ENCODE results near the gene SGCD.
"Not testable (repeated sequence)": the region's sequence is repeated elsewhere in the genome, so short reads cannot be mapped to it uniquely, and the experiment has no call there.

The SGCD gene

GRCh38 chr5:156664832-156665231, 337.9 kb downstream of the SGCD start:
- not testable (repeated sequence) for H3K36me3 ChIP-seq (ENCODE audit: control insufficient read depth, insufficient read depth, low read length); DNase-seq; H3K27ac ChIP-seq (ENCODE audit: insufficient read depth, low read length, poor library complexity, severe bottlenecking); H3K27me3 ChIP-seq (replicated peaks; ENCODE audit: control insufficient read depth, insufficient read depth, low read length, poor library complexity, severe bottlenecking); H3K4me1 ChIP-seq (ENCODE audit: control insufficient read depth, insufficient read depth, low read length, poor library complexity, severe bottlenecking); H3K4me3 ChIP-seq (ENCODE audit: insufficient read depth, low read depth, low read length, poor library complexity, severe bottlenecking); H3K9me3 ChIP-seq (ENCODE audit: control insufficient read depth, low read length)

GRCh38 chr5:156666686-156667085, 339.7 kb downstream of the SGCD start:
- H3K4me3 ChIP-seq (ENCODE audit: insufficient read depth, low read depth, low read length, poor library complexity, severe bottlenecking); DNase-seq; H3K36me3 ChIP-seq (ENCODE audit: control insufficient read depth, insufficient read depth, low read length); H3K9me3 ChIP-seq (ENCODE audit: control insufficient read depth, low read length); H3K27ac ChIP-seq (ENCODE audit: insufficient read depth, low read length, poor library complexity, severe bottlenecking); H3K27me3 ChIP-seq (replicated peaks; ENCODE audit: control insufficient read depth, insufficient read depth, low read length, poor library complexity, severe bottlenecking); H3K4me1 ChIP-seq (ENCODE audit: control insufficient read depth, insufficient read depth, low read length, poor library complexity, severe bottlenecking): not testable (repeated sequence)

- no peaks in the 10 kb centered on the region for H3K4me1 ChIP-seq (ENCODE audit: control insufficient read depth, insufficient read depth, low read length, poor library complexity, severe bottlenecking)
- H3K9me3 ChIP-seq (ENCODE audit: control insufficient read depth, low read length), result no peaks in the 10 kb centered on the region
- no peak overlapping the region for H3K27ac ChIP-seq (ENCODE audit: insufficient read depth, low read length, poor library complexity, severe bottlenecking)
- no peak for DNase-seq
- no peaks in the 10 kb centered on the region for H3K27me3 ChIP-seq (replicated peaks; ENCODE audit: control insufficient read depth, insufficient read depth, low read length, poor library complexity, severe bottlenecking)
- no peaks in the 10 kb centered on the region for H3K36me3 ChIP-seq (ENCODE audit: control insufficient read depth, insufficient read depth, low read length)
- no peak overlapping the region for H3K4me3 ChIP-seq (ENCODE audit: insufficient read depth, low read depth, low read length, poor library complexity, severe bottlenecking)
These were observed 340.7 kb downstream of the SGCD start for GRCh38 chr5:156667616-156668015.

GRCh38 chr5:156669416-156669815, 342.5 kb downstream of the SGCD start:
- Histone ChIP-seq H3K4me3 (ENCODE audit: insufficient read depth, low read depth, low read length, poor library complexity, severe bottlenecking) (no peak overlapping the region), H3K27ac (ENCODE audit: insufficient read depth, low read length, poor library complexity, severe bottlenecking) (no peak overlapping the region), H3K36me3 (ENCODE audit: control insufficient read depth, insufficient read depth, low read length) (no peaks in the 10 kb centered on the region), H3K27me3 (replicated peaks; ENCODE audit: control insufficient read depth, insufficient read depth, low read length, poor library complexity, severe bottlenecking) (no peaks in the 10 kb centered on the region), H3K9me3 (ENCODE audit: control insufficient read depth, low read length) (no peaks in the 10 kb centered on the region), H3K4me1 (ENCODE audit: control insufficient read depth, insufficient read depth, low read length, poor library complexity, severe bottlenecking) (no peaks in the 10 kb centered on the region)
- no peak for DNase-seq

- H3K36me3 ChIP-seq (ENCODE audit: control insufficient read depth, insufficient read depth, low read length), result no peaks in the 10 kb centered on the region
- H3K9me3 ChIP-seq (ENCODE audit: control insufficient read depth, low read length), result no peaks in the 10 kb centered on the region
- DNase-seq, result no peak
- H3K4me1 ChIP-seq (ENCODE audit: control insufficient read depth, insufficient read depth, low read length, poor library complexity, severe bottlenecking), result no peaks in the 10 kb centered on the region
- no peak overlapping the region for H3K27ac ChIP-seq (ENCODE audit: insufficient read depth, low read length, poor library complexity, severe bottlenecking)
- no peaks in the 10 kb centered on the region for H3K27me3 ChIP-seq (replicated peaks; ENCODE audit: control insufficient read depth, insufficient read depth, low read length, poor library complexity, severe bottlenecking)
- no peak overlapping the region for H3K4me3 ChIP-seq (ENCODE audit: insufficient read depth, low read depth, low read length, poor library complexity, severe bottlenecking)
These were observed 343.7 kb downstream of the SGCD start for GRCh38 chr5:156670615-156671014.

GRCh38 chr5:156675395-156675794, 348.4 kb downstream of the SGCD start:
- no peaks in the 10 kb centered on the region for H3K4me1 ChIP-seq (ENCODE audit: control insufficient read depth, insufficient read depth, low read length, poor library complexity, severe bottlenecking)
- no peaks in the 10 kb centered on the region for H3K36me3 ChIP-seq (ENCODE audit: control insufficient read depth, insufficient read depth, low read length)

GRCh38 chr5:156677963-156678362, 351.0 kb downstream of the SGCD start:
- DNase-seq, result no peak
- Histone ChIP-seq H3K27ac (ENCODE audit: insufficient read depth, low read length, poor library complexity, severe bottlenecking) (no peak overlapping the region), H3K27me3 (replicated peaks; ENCODE audit: control insufficient read depth, insufficient read depth, low read length, poor library complexity, severe bottlenecking) (no peaks in the 10 kb centered on the region), H3K36me3 (ENCODE audit: control insufficient read depth, insufficient read depth, low read length) (no peaks in the 10 kb centered on the region), H3K9me3 (ENCODE audit: control insufficient read depth, low read length) (no peaks in the 10 kb centered on the region), H3K4me1 (ENCODE audit: control insufficient read depth, insufficient read depth, low read length, poor library complexity, severe bottlenecking) (no peaks in the 10 kb centered on the region), H3K4me3 (ENCODE audit: insufficient read depth, low read depth, low read length, poor library complexity, severe bottlenecking) (no peak overlapping the region)

More at GRCh38 chr5:156675395-156675794, 348.4 kb downstream of the SGCD start:
- DNase-seq, result no peak
- Histone ChIP-seq H3K27ac (ENCODE audit: insufficient read depth, low read length, poor library complexity, severe bottlenecking) (no peak overlapping the region), H3K27me3 (replicated peaks; ENCODE audit: control insufficient read depth, insufficient read depth, low read length, poor library complexity, severe bottlenecking) (no peaks in the 10 kb centered on the region), H3K4me3 (ENCODE audit: insufficient read depth, low read depth, low read length, poor library complexity, severe bottlenecking) (no peak overlapping the region), H3K9me3 (ENCODE audit: control insufficient read depth, low read length) (no peaks in the 10 kb centered on the region)

GRCh38 chr5:156678484-156678883, 351.5 kb downstream of the SGCD start:
- Histone ChIP-seq H3K4me1 (ENCODE audit: control insufficient read depth, insufficient read depth, low read length, poor library complexity, severe bottlenecking) (no peaks in the 10 kb centered on the region), H3K4me3 (ENCODE audit: insufficient read depth, low read depth, low read length, poor library complexity, severe bottlenecking) (no peak overlapping the region), H3K36me3 (ENCODE audit: control insufficient read depth, insufficient read depth, low read length) (no peaks in the 10 kb centered on the region), H3K27me3 (replicated peaks; ENCODE audit: control insufficient read depth, insufficient read depth, low read length, poor library complexity, severe bottlenecking) (no peaks in the 10 kb centered on the region), H3K9me3 (ENCODE audit: control insufficient read depth, low read length) (no peaks in the 10 kb centered on the region), H3K27ac (ENCODE audit: insufficient read depth, low read length, poor library complexity, severe bottlenecking) (no peak overlapping the region)
- no peak for DNase-seq

GRCh38 chr5:156680831-156681230, 353.9 kb downstream of the SGCD start:
- H3K36me3 ChIP-seq (ENCODE audit: control insufficient read depth, insufficient read depth, low read length), result no peaks in the 10 kb centered on the region
- H3K4me3 ChIP-seq (ENCODE audit: insufficient read depth, low read depth, low read length, poor library complexity, severe bottlenecking), result no peak overlapping the region
- no peaks in the 10 kb centered on the region for H3K9me3 ChIP-seq (ENCODE audit: control insufficient read depth, low read length)
- no peak for DNase-seq
- H3K4me1 ChIP-seq (ENCODE audit: control insufficient read depth, insufficient read depth, low read length, poor library complexity, severe bottlenecking), result no peaks in the 10 kb centered on the region
- no peak overlapping the region for H3K27ac ChIP-seq (ENCODE audit: insufficient read depth, low read length, poor library complexity, severe bottlenecking)
- H3K27me3 ChIP-seq (replicated peaks; ENCODE audit: control insufficient read depth, insufficient read depth, low read length, poor library complexity, severe bottlenecking), result no peaks in the 10 kb centered on the region

GRCh38 chr5:156681265-156681664, 354.3 kb downstream of the SGCD start:
- Histone ChIP-seq H3K4me3 (ENCODE audit: insufficient read depth, low read depth, low read length, poor library complexity, severe bottlenecking) (no peak overlapping the region), H3K36me3 (ENCODE audit: control insufficient read depth, insufficient read depth, low read length) (no peaks in the 10 kb centered on the region), H3K4me1 (ENCODE audit: control insufficient read depth, insufficient read depth, low read length, poor library complexity, severe bottlenecking) (no peaks in the 10 kb centered on the region), H3K9me3 (ENCODE audit: control insufficient read depth, low read length) (no peaks in the 10 kb centered on the region), H3K27ac (ENCODE audit: insufficient read depth, low read length, poor library complexity, severe bottlenecking) (no peak overlapping the region), H3K27me3 (replicated peaks; ENCODE audit: control insufficient read depth, insufficient read depth, low read length, poor library complexity, severe bottlenecking) (no peaks in the 10 kb centered on the region)
- no peak for DNase-seq

- H3K4me3 ChIP-seq (ENCODE audit: insufficient read depth, low read depth, low read length, poor library complexity, severe bottlenecking), result no peak overlapping the region
- H3K9me3 ChIP-seq (ENCODE audit: control insufficient read depth, low read length), result no peaks in the 10 kb centered on the region
- no peaks in the 10 kb centered on the region for H3K27me3 ChIP-seq (replicated peaks; ENCODE audit: control insufficient read depth, insufficient read depth, low read length, poor library complexity, severe bottlenecking)
- no peak for DNase-seq
- no peak overlapping the region for H3K27ac ChIP-seq (ENCODE audit: insufficient read depth, low read length, poor library complexity, severe bottlenecking)
- no peaks in the 10 kb centered on the region for H3K36me3 ChIP-seq (ENCODE audit: control insufficient read depth, insufficient read depth, low read length)
- H3K4me1 ChIP-seq (ENCODE audit: control insufficient read depth, insufficient read depth, low read length, poor library complexity, severe bottlenecking), result no peaks in the 10 kb centered on the region
These were observed 356.0 kb downstream of the SGCD start for GRCh38 chr5:156682971-156683370.
